ENCODE measurements around the gene SHISA6. TPM values are rescaled to one million over a fixed set of nuclear protein-coding genes. Genes with fewer than 3 reads are reported as not detected.

Gene SHISA6
- polyA plus RNA-seq, 1 of the 3 experiments (the other 2 are of a cell fraction), result not detected

- DNase-seq, result no peak
- CTCF ChIA-PET, result no interaction called here
Observed at GRCh38 chr17:11287791-11288190, 46.8 kb downstream of the SHISA6 start.

More at GRCh38 chr17:11287791-11288190, 46.8 kb downstream of the SHISA6 start:
- H3K4me2 ChIP-seq, result no peak overlapping the region
- no peaks in the 10 kb centered on the region for H3K27me3 ChIP-seq (ENCODE audit: insufficient read depth)
- no peak overlapping the region for H3K9ac ChIP-seq
- no peak overlapping the region for H3K27ac ChIP-seq (ENCODE audit: low read depth in 2 of 2, low read length in 1 of 2)
- H3K9me2 ChIP-seq, result no peaks in the 10 kb centered on the region
- no peak overlapping the region for H2AFZ ChIP-seq (ENCODE audit: low read depth)
- H3K4me3 ChIP-seq (ENCODE audit: low read depth in 2 of 2, low read length in 1 of 2), result no peak overlapping the region
- no peak for TF ChIP-seq ZBTB33 (IDR thresholded peaks at IDR 0.05; ENCODE audit: borderline replicate concordance, low read depth)
- TF ChIP-seq USF2 (IDR thresholded peaks at IDR 0.05; ENCODE audit: borderline replicate concordance, low read depth, low read length), result no peak
- no peak for TF ChIP-seq GATA2 (CRISPR knock-in tag; IDR thresholded peaks at IDR 0.05)
- TF ChIP-seq RCOR1 (IDR thresholded peaks at IDR 0.05; ENCODE audit: low read length), result no peak
- TF ChIP-seq TAF1 (IDR thresholded peaks at IDR 0.05; ENCODE audit: borderline replicate concordance, low read depth, low read length), result no peak
- TF ChIP-seq PBX3 (IDR thresholded peaks at IDR 0.05), result no peak
- no peak for TF ChIP-seq REST (IDR thresholded peaks at IDR 0.05; ENCODE audit: low read depth, low read length)
- TF ChIP-seq MXI1 (IDR thresholded peaks at IDR 0.05; ENCODE audit: low read depth, low read length), result no peak
- no peak for TF ChIP-seq TEAD4 (IDR thresholded peaks at IDR 0.05; ENCODE audit: borderline replicate concordance, insufficient read depth)
- TF ChIP-seq EP300 (IDR thresholded peaks at IDR 0.05; ENCODE audit: borderline replicate concordance in 1 of 2, low read depth in 1 of 2, low read length in 1 of 2), result no peak
- TF ChIP-seq RXRA (IDR thresholded peaks at IDR 0.05; ENCODE audit: borderline replicate concordance, low read depth), result no peak
- no peak for TF ChIP-seq EZH2phosphoT487 (IDR thresholded peaks at IDR 0.05; ENCODE audit: borderline replicate concordance, low read depth)
- TF ChIP-seq FOXJ3 (CRISPR knock-in tag; IDR thresholded peaks at IDR 0.05), result no peak
- no peak for TF ChIP-seq SIN3A (IDR thresholded peaks at IDR 0.05; ENCODE audit: borderline replicate concordance, low read depth, low read length)
- no peak for TF ChIP-seq MAX (IDR thresholded peaks at IDR 0.05; ENCODE audit: low read depth)
- no peak for TF ChIP-seq CHD2 (IDR thresholded peaks at IDR 0.05; ENCODE audit: low read length, partially characterized antibody)
- TF ChIP-seq MEF2A (IDR thresholded peaks at IDR 0.05; ENCODE audit: borderline replicate concordance, low read depth), result no peak
- POLR2A ChIA-PET, result no interaction called here
- H4K20me1 ChIP-seq (ENCODE audit: insufficient read depth), result no peaks in the 10 kb centered on the region
- no peaks in the 10 kb centered on the region for H3F3A ChIP-seq (replicated peaks; ENCODE audit: insufficient read depth)
- H3K9me3 ChIP-seq, result no peaks in the 10 kb centered on the region; the same call in 1 of the 2 replicates
- no peaks in the 10 kb centered on the region for H3K79me2 ChIP-seq (ENCODE audit: insufficient read depth)
- H3K4me1 ChIP-seq (ENCODE audit: control insufficient read depth in 1 of 2, insufficient read depth in 2 of 2, low read depth in 1 of 2, low read length in 1 of 2), result no peaks in the 10 kb centered on the region
- no peaks in the 10 kb centered on the region for H3K36me3 ChIP-seq (replicated peaks in 1 of 2; ENCODE audit: control insufficient read depth in 1 of 2, insufficient read depth in 2 of 2, low read length in 1 of 2)

Data from SK-N-SH (cell line).